Psoas muscle (tissue), 8 donors: Measurements from ENCODE around the gene PLG. TPM values are rescaled to one million over a fixed set of nuclear protein-coding genes. Genes with fewer than 3 reads are reported as not detected.
A peak's percentile ranks its signal among the peaks of the same experiment; 100 is the strongest.

Experiments
- ATAC-seq, 4 donors: fragments of 200-7000 bp; cut with Tn5 transposase; one replicate each; pipeline ENCODE4 v1.9.1; 2020; ENCODE audit warnings: moderate library complexity in 3 of 4, mild to moderate bottlenecking in 2 of 4
- DNase-seq, 2 donors: peaks; one replicate each; pipeline ENCODE4 v3.0.0-alpha.2; 2020
- H3K27ac ChIP-seq: fragments of 200-600 bp; one replicate; pipeline ENCODE4 v1.8.0; 2022
- H3K27me3 ChIP-seq, 3 donors: fragments of 200-600 bp in 1 of 3; one replicate each; pipeline versions ENCODE4 v1.6.1 to v1.8.0; 2013 to 2022; ENCODE audit warnings: low read length in 2 of 3, mild to moderate bottlenecking in 2 of 3, moderate library complexity in 1 of 3; ENCODE audit not compliant: insufficient read depth in 3 of 3
- H3K36me3 ChIP-seq, 2 donors: fragments of 200-600 bp in 1 of 2; one replicate each; pipeline versions ENCODE4 v1.6.1 to v1.8.0; 2013 to 2022; ENCODE audit warnings: low read depth in 1 of 2, mild to moderate bottlenecking in 1 of 2, moderate library complexity in 1 of 2; ENCODE audit not compliant: insufficient read depth in 1 of 2
- H3K4me1 ChIP-seq: fragments of 200-600 bp; one replicate; pipeline ENCODE4 v1.8.0; 2022
- H3K4me3 ChIP-seq: fragments of 200-600 bp; one replicate; pipeline ENCODE4 v1.8.0; 2022; ENCODE audit warnings: mild to moderate bottlenecking
- H3K9me3 ChIP-seq: fragments of 200-600 bp; one replicate; pipeline ENCODE4 v1.8.0; 2022
- WGBS, 3 donors: extraction: QIAGEN DNeasy Blood & Tissue Kit; methylation state at CpG; one replicate each; pipeline versions ENCODE4 v1.1.6 to v1.1.7; 2013; 5-methylcytosine and 5-hydroxymethylcytosine counted together
- intact Hi-C, 2 donors: fragments of 100-400 bp; cut with DNase I; formaldehyde crosslinking; loops; one replicate each; pipeline versions ENCODE4 v1.11.0 to v1.14.2; 2022
- polyA plus RNA-seq, 3 donors: library from polyadenylated mRNA; stranded (reverse); fragments of 200-250 nt; gene quantifications; one replicate each; pipeline ENCODE4 v1.2.3, GENCODE V29; 2013
- total RNA-seq, 4 donors: library from RNA; stranded (reverse); fragmentation: NEBNext Ultra II Directional in 2 of 4; extraction: Animal tissue kit (Norgen Biotek cat#: 25700) in 2 of 4; gene quantifications; one replicate each; pipeline versions ENCODE4 v1.2.1 to v1.2.4, GENCODE V29; 2021 to 2023
- TF ChIP-seq, protein P1 (sequence below): fragments of 200-600 bp; IDR thresholded peaks from one replicate; pipeline ENCODE4 v1.8.0; 2022; ENCODE audit warnings: antibody characterized with exemption
- donor health status: healthy with polysubstance abuse.
- donor health status: DM: no; HTN: no; CAD: no; lungs with moderate emphysema.
- donor health status: Bipolar disorder and iron deficiency.
- donor health status: healthy.
- donor health status: DM: yes; HTN: yes; CAD: no.
- donor health status: DM: no; HTN: no; CAD: no.
- donor health status: DM: no; HTN: no; CAD: no.
- donor health status: DM: yes; HTN: yes; CAD: no.

Gene PLG
- total and polyA plus RNA-seq, 7 donors: 0.20 to 0.64 TPM; not detected in 5

DNA sequence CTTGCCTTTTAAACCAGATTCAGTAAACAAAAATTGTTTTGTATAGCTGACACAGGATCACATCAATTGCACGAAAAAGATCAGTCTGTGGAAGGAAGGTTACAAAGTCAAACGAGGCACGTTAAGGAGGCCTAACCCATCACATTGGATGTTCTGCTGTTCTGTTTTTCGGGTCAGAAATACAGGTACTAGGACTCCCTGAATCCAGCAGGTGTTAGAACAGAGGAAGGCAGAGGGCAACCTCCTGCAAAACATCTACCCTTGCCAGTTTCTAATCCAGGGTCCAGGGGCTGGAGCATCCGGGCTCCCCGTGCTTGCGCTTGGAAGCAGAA, 64.6 kb downstream of the PLG start:
- no peak for DNase-seq
- Histone ChIP-seq H3K27ac (no peak overlapping the region), H3K4me1 (no peaks in the 10 kb centered on the region), H3K36me3 (no peaks in the 10 kb centered on the region), H3K4me3 (peak overlapping the region; percentile 32), H3K27me3 (peaks cover 0 to 20% (median 14%) of the 10 kb centered on the region in 3 donors), H3K9me3 (peaks cover 10% of the 10 kb centered on the region)
- intact Hi-C loops: no loop called here
- 26 to 31% (median 28%) methylated on average over 7 of the region's 7 CpGs for WGBS, 3 donors
- TF ChIP-seq, protein P1, sequence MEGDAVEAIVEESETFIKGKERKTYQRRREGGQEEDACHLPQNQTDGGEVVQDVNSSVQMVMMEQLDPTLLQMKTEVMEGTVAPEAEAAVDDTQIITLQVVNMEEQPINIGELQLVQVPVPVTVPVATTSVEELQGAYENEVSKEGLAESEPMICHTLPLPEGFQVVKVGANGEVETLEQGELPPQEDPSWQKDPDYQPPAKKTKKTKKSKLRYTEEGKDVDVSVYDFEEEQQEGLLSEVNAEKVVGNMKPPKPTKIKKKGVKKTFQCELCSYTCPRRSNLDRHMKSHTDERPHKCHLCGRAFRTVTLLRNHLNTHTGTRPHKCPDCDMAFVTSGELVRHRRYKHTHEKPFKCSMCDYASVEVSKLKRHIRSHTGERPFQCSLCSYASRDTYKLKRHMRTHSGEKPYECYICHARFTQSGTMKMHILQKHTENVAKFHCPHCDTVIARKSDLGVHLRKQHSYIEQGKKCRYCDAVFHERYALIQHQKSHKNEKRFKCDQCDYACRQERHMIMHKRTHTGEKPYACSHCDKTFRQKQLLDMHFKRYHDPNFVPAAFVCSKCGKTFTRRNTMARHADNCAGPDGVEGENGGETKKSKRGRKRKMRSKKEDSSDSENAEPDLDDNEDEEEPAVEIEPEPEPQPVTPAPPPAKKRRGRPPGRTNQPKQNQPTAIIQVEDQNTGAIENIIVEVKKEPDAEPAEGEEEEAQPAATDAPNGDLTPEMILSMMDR: no peak
- no peak for ATAC-seq

- H3K36me3 ChIP-seq: no peaks in the 10 kb centered on the region
- intact Hi-C loops: no loop called here
- peak; percentile 47 to 59 for DNase-seq
- H3K9me3 ChIP-seq: peaks cover 9% of the 10 kb centered on the region
- H3K4me3 ChIP-seq: peak overlapping the region; percentile 32
- H3K4me1 ChIP-seq: no peaks in the 10 kb centered on the region
- 1 to 2% (median 2%) methylated on average over 27 to 55 of the region's 55 CpGs for whole genome bisulfite sequencing, 3 donors
- H3K27me3 ChIP-seq: peaks cover 0 to 20% (median 14%) of the 10 kb centered on the region in 3 donors
- TF ChIP-seq, protein P1: peak; percentile 31
- ATAC-seq: peak in 2 of 4 donors; percentile 38 to 46
- H3K27ac ChIP-seq: no peak overlapping the region
These were observed 65.1 kb downstream of the PLG start for GRCh38 chr6:160766989-160767646.

DNA sequence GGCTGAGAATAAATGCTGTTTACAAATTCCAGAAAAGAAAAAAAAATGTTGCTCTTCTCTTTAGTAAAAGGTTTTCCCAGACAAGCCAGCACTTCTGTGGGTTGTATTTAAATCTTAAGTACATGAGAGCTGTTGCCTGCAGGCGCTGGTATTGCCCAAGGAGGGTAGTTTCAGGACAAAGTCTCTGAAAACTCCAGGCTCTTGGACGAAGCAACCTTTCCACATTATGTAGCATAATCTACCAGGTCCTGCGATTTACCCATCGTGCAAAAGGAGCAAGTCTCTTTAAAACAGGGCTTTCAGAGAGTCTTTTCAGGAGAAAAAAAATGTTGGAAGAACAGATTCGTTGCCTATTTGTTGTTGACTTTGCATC, 65.6 kb downstream of the PLG start:
- ATAC-seq (no peak), DNase-seq (no peak)
- WGBS, 3 donors: 37 to 46% (median 43%) methylated on average over 5 of the region's 5 CpGs
- no peaks in the 10 kb centered on the region for H3K4me1 ChIP-seq
- peaks cover 0 to 20% (median 14%) of the 10 kb centered on the region in 3 donors for H3K27me3 ChIP-seq
- intact Hi-C loops: no loop called here
- no peak overlapping the region for H3K4me3 ChIP-seq
- no peak overlapping the region for H3K27ac ChIP-seq
- TF ChIP-seq, protein P1: no peak
- peaks cover 4% of the 10 kb centered on the region for H3K9me3 ChIP-seq
- H3K36me3 ChIP-seq: no peaks in the 10 kb centered on the region

GRCh38 chr6:160768101-160768500, 66.1 kb downstream of the PLG start:
- Histone ChIP-seq H3K9me3 (no peaks in the 10 kb centered on the region), H3K36me3 (no peaks in the 10 kb centered on the region), H3K4me1 (no peaks in the 10 kb centered on the region), H3K4me3 (no peak overlapping the region), H3K27ac (no peak overlapping the region), H3K27me3 (peaks cover 0 to 20% (median 14%) of the 10 kb centered on the region in 3 donors)
- no peak for DNase-seq
- intact Hi-C loops: no loop called here
- TF ChIP-seq, protein P1: no peak
- WGBS, 3 donors: 85 to 88% (median 88%) methylated on average over 8 of the region's 8 CpGs
- no peak for ATAC-seq

DNA sequence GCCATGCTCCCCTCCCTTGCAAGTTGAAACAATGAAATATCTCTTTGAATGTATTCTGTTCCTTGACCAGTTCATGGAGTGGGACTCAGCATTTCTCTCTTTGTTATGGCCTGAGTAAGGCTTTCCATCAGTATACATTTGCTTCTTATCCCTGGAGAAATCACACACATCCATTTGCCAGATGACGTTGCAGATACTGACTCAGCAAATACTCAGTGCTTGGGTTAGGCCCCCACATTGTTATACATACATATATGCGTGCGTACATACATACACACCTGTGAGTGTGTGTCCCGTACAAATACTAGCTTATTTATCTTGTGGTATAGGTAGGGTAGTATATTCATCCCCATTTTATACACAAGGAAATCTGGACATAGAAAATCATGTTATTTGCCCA, 72.4 kb downstream of the PLG start:
- H3K36me3 ChIP-seq: no peaks in the 10 kb centered on the region
- intact Hi-C loops: no loop called here
- no peaks in the 10 kb centered on the region for H3K4me1 ChIP-seq
- TF ChIP-seq, protein P1: no peak
- no peak overlapping the region for H3K4me3 ChIP-seq
- peaks cover 0 to under 1% (median 0%) of the 10 kb centered on the region in 3 donors for H3K27me3 ChIP-seq
- H3K27ac ChIP-seq: no peak overlapping the region
- DNase-seq (no peak), ATAC-seq (no peak)
- H3K9me3 ChIP-seq: no peaks in the 10 kb centered on the region
- WGBS, 3 donors: 75 to 80% (median 79%) methylated on average over 4 of the region's 4 CpGs
